K562 (cell line): Measurements from ENCODE around the gene TM7SF3. TPM values are rescaled to one million over a fixed set of nuclear protein-coding genes. Genes with fewer than 3 reads are reported as not detected.

Source experiments
- ATAC-seq: fragments of 200-7000 bp; cut with Tn5 transposase; 3 replicates; pipeline ENCODE4 v1.9.1; 2020; ENCODE audit warnings: moderate library complexity
- BruUV-seq: library from RNA; stranded (reverse); fragments of 400-500 nt; replicated peaks from 2 replicates; lab custom pipeline; 2021; lab: Mats Ljungman, UMichigan
- CTCF ChIA-PET: fragments of 300-600 bp; formaldehyde crosslinking; extraction: SDS; loops from one replicate; lab custom pipeline; 2021; ENCODE audit warnings: low intra/inter-chr PET ratio; lab: Yijun Ruan, JAX
- POLR2A ChIA-PET: fragments of 300-600, 350-650 bp; sonication (Branson Sonifier 250); formaldehyde crosslinking; extraction: SDS; loops from one replicate; lab custom pipeline; 2021; ENCODE audit warnings: antibody characterized with exemption, inconsistent platforms; lab: Yijun Ruan, JAX
- DNase-seq, 4 experiments: peaks; one replicate each; pipeline versions ENCODE4 v3.0.0 to v3.0.0-alpha.2; 2011 to 2018; ENCODE audit warnings: low spot score in 3 of 4, mixed read lengths in 3 of 4; ENCODE audit errors: extremely low read depth in 1 of 4
- FAIRE-seq: peaks from 2 replicates; lab custom pipeline; 2011; peaks lifted over from hg19 to GRCh38; lab: Jason Lieb, UNC
- H2AFZ ChIP-seq: 2 replicates; pipeline ENCODE4 v1.6.0; 2011; ENCODE audit warnings: low read depth, low read length, control low read depth, inconsistent platforms
- H3K27ac ChIP-seq: fragments of 200-600 bp; 3 replicates; pipeline ENCODE4 v1.8.0; 2011; ENCODE audit warnings: low read depth, mild to moderate bottlenecking, control low read depth, inconsistent platforms, low read length, moderate library complexity, mixed read lengths; ENCODE audit errors: extremely low read depth
- H3K27me3 ChIP-seq, 2 experiments: fragments of 300-600 bp in 1 of 2; 2 replicates in 1 of 2; 3 replicates in 1 of 2; pipeline versions ENCODE4 v1.6.0 to v1.8.0; 2011; ENCODE audit warnings: inconsistent platforms in 2 of 2, low read length in 2 of 2, mild to moderate bottlenecking in 1 of 2, mixed read lengths in 1 of 2, moderate library complexity in 1 of 2; ENCODE audit not compliant: control insufficient read depth in 2 of 2, insufficient read depth in 2 of 2
- H3K36me3 ChIP-seq: fragments of 300-600 bp; 3 replicates; pipeline ENCODE4 v1.8.0; 2011; ENCODE audit warnings: mild to moderate bottlenecking, low read length, inconsistent platforms; ENCODE audit not compliant: control insufficient read depth, insufficient read depth
- H3K4me1 ChIP-seq, 2 experiments: fragments of 200-600 bp in 1 of 2; replicated peaks in 1 of 2; 2 replicates in 1 of 2; 3 replicates in 1 of 2; pipeline versions ENCODE4 v1.5.1 to v1.8.0; 2011; ENCODE audit warnings: inconsistent platforms in 2 of 2, low read length in 2 of 2, mild to moderate bottlenecking in 1 of 2, mixed read lengths in 1 of 2, moderate library complexity in 1 of 2; ENCODE audit not compliant: control insufficient read depth in 2 of 2, insufficient read depth in 2 of 2
- H3K4me2 ChIP-seq: 2 replicates; pipeline ENCODE4 v1.6.1; 2011; ENCODE audit warnings: low read length, control low read depth, inconsistent platforms, mixed read lengths; ENCODE audit not compliant: insufficient read depth
- H3K4me3 ChIP-seq: fragments of 200-600 bp; sonication (generic), shearing (Covaris generic); 2 replicates; pipeline ENCODE4 v1.5.1; 2016; ENCODE audit warnings: control low read depth, inconsistent platforms
- H3K79me2 ChIP-seq: fragments of 200-600 bp; 3 replicates; pipeline ENCODE4 v1.8.0; 2011; ENCODE audit warnings: low read length, inconsistent platforms; ENCODE audit not compliant: control insufficient read depth, insufficient read depth
- H3K9ac ChIP-seq, 2 experiments: 2 replicates each; pipeline versions ENCODE4 v1.6.0 to v1.6.1; 2011; ENCODE audit warnings: low read depth in 2 of 2, low read length in 2 of 2, control low read depth in 1 of 2, inconsistent platforms in 1 of 2, mild to moderate bottlenecking in 1 of 2, mixed read lengths in 1 of 2; ENCODE audit not compliant: insufficient read depth in 1 of 2
- H3K9me1 ChIP-seq: one replicate; pipeline ENCODE4 v1.6.0; 2011; ENCODE audit warnings: inconsistent platforms, mild to moderate bottlenecking, low read length, moderate library complexity; ENCODE audit not compliant: control insufficient read depth, insufficient read depth
- H3K9me3 ChIP-seq: replicated peaks from 2 replicates; pipeline ENCODE4 v1.5.1; 2011; ENCODE audit warnings: low read depth, low read length, inconsistent platforms; ENCODE audit not compliant: control insufficient read depth, insufficient read depth
- H4K20me1 ChIP-seq: replicated peaks from 2 replicates; pipeline ENCODE4 v1.6.1; 2011; ENCODE audit warnings: low read length, inconsistent platforms, mixed read lengths; ENCODE audit not compliant: control insufficient read depth, insufficient read depth
- ARID2 ChIP-seq: fragments of 450-650 bp; IDR thresholded peaks from 2 replicates; pipeline ENCODE4 v1.6.1; 2017; ENCODE audit warnings: antibody characterized with exemption, mild to moderate bottlenecking
- CEBPB ChIP-seq: fragments of 450-650 bp; IDR thresholded peaks from 2 replicates; pipeline ENCODE4 v1.6.1; 2016; ENCODE audit warnings: missing genetic modification characterization, missing compliant biosample characterization
- CEBPG ChIP-seq, 3 experiments: fragments of 200-800 bp in 1 of 3; sonication (Bioruptor generic) in 1 of 3; sonication (generic) in 1 of 3; formaldehyde crosslinking in 1 of 3; IDR thresholded peaks in 2 of 3; conservative IDR thresholded peaks in 1 of 3; 2 replicates each; pipeline versions ENCODE4 v1.6.1 to v1.8.0; 2016 to 2022; ENCODE audit warnings: missing compliant biosample characterization in 2 of 3, missing genetic modification characterization in 2 of 3, mild to moderate bottlenecking in 1 of 3, missing genetic modification reagents in 1 of 3
- KLF16 ChIP-seq: IDR thresholded peaks from 2 replicates; pipeline ENCODE4 v1.6.1; 2016; ENCODE audit warnings: antibody characterized with exemption
- MYNN ChIP-seq, 2 experiments: sonication (generic); formaldehyde crosslinking in 1 of 2; IDR thresholded peaks; 2 replicates each; pipeline versions ENCODE4 v1.5.0 to v1.6.1; 2016 to 2020; ENCODE audit warnings: antibody characterized with exemption in 1 of 2, missing genetic modification reagents in 1 of 2
- SLC30A9 ChIP-seq: fragments of 250-450 bp; sonication (Bioruptor Pico); IDR thresholded peaks from 2 replicates; pipeline ENCODE4 v1.8.0; 2022; ENCODE audit warnings: mild to moderate bottlenecking, moderate library complexity
- SMARCA5 ChIP-seq: fragments of 450-650 bp; IDR thresholded peaks from 2 replicates; pipeline ENCODE4 v1.6.1; 2016
- TRIM24 ChIP-seq, 2 experiments: fragments of 450-650 bp; IDR thresholded peaks; 2 replicates each; pipeline ENCODE4 v1.6.1; 2016
- YBX1 ChIP-seq: fragments of 450-650 bp; IDR thresholded peaks from 2 replicates; pipeline ENCODE4 v1.7.1; 2016; ENCODE audit warnings: mild to moderate bottlenecking
- ZC3H11A ChIP-seq: IDR thresholded peaks from 2 replicates; pipeline ENCODE4 v1.6.1; 2012; ENCODE audit warnings: low read depth, low read length, improper control_type of control experiment
- ZKSCAN3 ChIP-seq: fragments of 250-450 bp; sonication (Bioruptor Pico); IDR thresholded peaks from 2 replicates; pipeline ENCODE4 v1.4.0; 2020
- ZNF212 ChIP-seq: fragments of 450-650 bp; formaldehyde crosslinking; IDR thresholded peaks from 2 replicates; pipeline ENCODE4 v1.4.0; 2020; ENCODE audit warnings: mild to moderate bottlenecking
- ZNF592 ChIP-seq: fragments of 450-650 bp; IDR thresholded peaks from 2 replicates; pipeline ENCODE4 v1.6.1; 2017; ENCODE audit warnings: antibody characterized with exemption, mild to moderate bottlenecking
- ZNF830 ChIP-seq: fragments of 250-450 bp; sonication (Bioruptor Pico); IDR thresholded peaks from 2 replicates; pipeline ENCODE4 v1.5.0; 2021; ENCODE audit warnings: mild to moderate bottlenecking
- WGBS: fragments of 100-300 bp; shearing (Covaris generic); methylation state at CpG from one replicate; pipeline ENCODE4 v1.1.6; 2016; ENCODE audit warnings: low coverage, mixed read lengths; ENCODE audit not compliant: insufficient coverage; ENCODE audit errors: missing lambda C conversion rate; 5-methylcytosine and 5-hydroxymethylcytosine counted together
- in situ Hi-C: fragments of 300-500 bp; cut with MboI; formaldehyde crosslinking; loops from 4 replicates; pipeline ENCODE4 v1.15.0; 2018; ENCODE audit warnings: inconsistent platforms, mixed read lengths
- intact Hi-C: fragments of 100-400 bp; cut with micrococcal nuclease; formaldehyde crosslinking; loops from 2 replicates; pipeline ENCODE4 v1.14.2; 2022
- polyA plus RNA-seq, 8 experiments: library from polyadenylated mRNA; depleted of rRNA in 4 of 8; stranded (reverse) in 5 of 8; unstranded in 3 of 8; fragments of >200 nt; fragmentation: Nextera tagmentation in 2 of 8; fragmentation: Illumina TruSeq in 1 of 8; extraction: Ambion mirVana in 2 of 8; extraction: Trizol in 1 of 8; gene quantifications; 2 replicates each; pipeline versions ENCODE4 v1.2.1 to v1.2.3, GENCODE V29; 2011 to 2014; ENCODE audit warnings: inconsistent platforms in 1 of 8, missing spikeins in 1 of 8
- total RNA-seq, 7 experiments: library from RNA; depleted of rRNA in 6 of 7; stranded (reverse); fragments of >200 nt in 6 of 7; fragmentation: Illumina TruSeq in 2 of 7; extraction: Trizol in 2 of 7; gene quantifications; 2 replicates each; pipeline versions ENCODE4 v1.2.1 to v1.2.3, GENCODE V29; 2011 to 2021; ENCODE audit warnings: low replicate concordance in 1 of 7
- TF ChIP-seq, protein P1 (sequence below): fragments of 450-650 bp; IDR thresholded peaks from 2 replicates; pipeline ENCODE4 v1.7.1; 2018; ENCODE audit warnings: mild to moderate bottlenecking, low read depth; ENCODE audit not compliant: partially characterized antibody

The TM7SF3 gene
- total and polyA plus RNA-seq, 9 of the 15 experiments (the other 6 are each of a cell fraction or from before 2014, with no cell fraction given): 9.3 to 90.4 (median 24.8) TPM

- Histone ChIP-seq H3K4me1 (no peaks in the 10 kb centered on the region), H2AFZ (no peak overlapping the region), H3K27ac (no peak overlapping the region), H3K9me3 (no peaks in the 10 kb centered on the region), H3K4me2 (no peak overlapping the region), H3K4me3 (no peak overlapping the region), H3K79me2 (no peaks in the 10 kb centered on the region), H3K27me3 (no peaks in the 10 kb centered on the region), H3K9ac (no peak overlapping the region), H3K36me3 (peaks cover 28% of the 10 kb centered on the region), H3K9me1 (no peaks in the 10 kb centered on the region), H4K20me1 (no peaks in the 10 kb centered on the region)
- ATAC-seq: peak; percentile 22; the same call in 1 of the 3 replicates
- FAIRE-seq: no peak
- no peak for TF ChIP-seq SLC30A9 (CRISPR knock-in tag)
- no peak for TF ChIP-seq MYNN (IDR thresholded peaks at IDR 0.05)
- no peak for TF ChIP-seq MYNN (CRISPR knock-in tag; IDR thresholded peaks at IDR 0.05)
- TF ChIP-seq ARID2: no peak
- peak; percentile 22 to 67; a peak in 2 of 4 replicates for TF ChIP-seq TRIM24 (IDR thresholded peaks at IDR 0.05)
- no peak for TF ChIP-seq ZC3H11A
- TF ChIP-seq ZKSCAN3 (CRISPR knock-in tag): no peak
- no peak for TF ChIP-seq ZNF212
- no peak for TF ChIP-seq ZNF830
- TF ChIP-seq YBX1: no peak
- TF ChIP-seq KLF16: no peak
- TF ChIP-seq SMARCA5: no peak
- no peak for TF ChIP-seq CEBPG (CRISPR knock-in tag; IDR thresholded peaks at IDR 0.05)
- 0 out of 4 replicates have a peak, but pooled peaks of 1 of the 2 experiments have one; percentile 11 for TF ChIP-seq CEBPG (tag; conservative IDR thresholded peaks at IDR 0.05 in 1 of 2, IDR thresholded peaks at IDR 0.05 in 1 of 2)
- peak; percentile 79 for TF ChIP-seq CEBPB (tag)
- no peak for TF ChIP-seq ZNF592
- TF ChIP-seq, protein P1, sequence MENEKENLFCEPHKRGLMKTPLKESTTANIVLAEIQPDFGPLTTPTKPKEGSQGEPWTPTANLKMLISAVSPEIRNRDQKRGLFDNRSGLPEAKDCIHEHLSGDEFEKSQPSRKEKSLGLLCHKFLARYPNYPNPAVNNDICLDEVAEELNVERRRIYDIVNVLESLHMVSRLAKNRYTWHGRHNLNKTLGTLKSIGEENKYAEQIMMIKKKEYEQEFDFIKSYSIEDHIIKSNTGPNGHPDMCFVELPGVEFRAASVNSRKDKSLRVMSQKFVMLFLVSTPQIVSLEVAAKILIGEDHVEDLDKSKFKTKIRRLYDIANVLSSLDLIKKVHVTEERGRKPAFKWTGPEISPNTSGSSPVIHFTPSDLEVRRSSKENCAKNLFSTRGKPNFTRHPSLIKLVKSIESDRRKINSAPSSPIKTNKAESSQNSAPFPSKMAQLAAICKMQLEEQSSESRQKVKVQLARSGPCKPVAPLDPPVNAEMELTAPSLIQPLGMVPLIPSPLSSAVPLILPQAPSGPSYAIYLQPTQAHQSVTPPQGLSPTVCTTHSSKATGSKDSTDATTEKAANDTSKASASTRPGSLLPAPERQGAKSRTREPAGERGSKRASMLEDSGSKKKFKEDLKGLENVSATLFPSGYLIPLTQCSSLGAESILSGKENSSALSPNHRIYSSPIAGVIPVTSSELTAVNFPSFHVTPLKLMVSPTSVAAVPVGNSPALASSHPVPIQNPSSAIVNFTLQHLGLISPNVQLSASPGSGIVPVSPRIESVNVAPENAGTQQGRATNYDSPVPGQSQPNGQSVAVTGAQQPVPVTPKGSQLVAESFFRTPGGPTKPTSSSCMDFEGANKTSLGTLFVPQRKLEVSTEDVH: peak; percentile 17
- intact Hi-C loops: no loop called here
- CTCF ChIA-PET: no interaction called here
- in situ Hi-C loops: no loop called here
- no TSS peak for BruUV-seq
- 71% methylated on average over 3 of the region's 3 CpGs for WGBS
- no peak for DNase-seq
- POLR2A ChIA-PET: no interaction called here
Measured at GRCh38 chr12:26966842-26967241, 47.3 kb downstream of the TM7SF3 start.
